HepG2 (cell line): ENCODE measurements around the gene FKBP5. TPM values are rescaled to one million over a fixed set of nuclear protein-coding genes. Genes with fewer than 3 reads are reported as not detected.
A peak's percentile ranks its signal among the peaks of the same experiment; 100 is the strongest.

Experiments used
- ATAC-seq: fragments of 200-7000 bp; cut with Tn5 transposase; 3 replicates; pipeline ENCODE4 v1.9.1; 2020; ENCODE audit warnings: mild to moderate bottlenecking, moderate library complexity
- BruUV-seq: library from RNA; stranded (reverse); fragments of 400-500 nt; replicated peaks from 2 replicates; lab custom pipeline; 2021; lab: Mats Ljungman, UMichigan
- CTCF ChIA-PET: fragments of 300-600 bp; formaldehyde crosslinking; extraction: SDS; loops from one replicate; lab custom pipeline; 2021; ENCODE audit warnings: low total read pairs, inconsistent platforms, low intra/inter-chr PET ratio; lab: Yijun Ruan, JAX
- POLR2A ChIA-PET: fragments of 350-600 bp; sonication (Branson Sonifier 250); formaldehyde crosslinking; loops from one replicate; lab custom pipeline; 2020; ENCODE audit warnings: antibody characterized with exemption, inconsistent platforms; lab: Yijun Ruan, JAX
- DNase-seq: peaks from one replicate; pipeline ENCODE4 v3.0.0-alpha.2; 2015; ENCODE audit warnings: low spot score
- FAIRE-seq: peaks from 3 replicates; lab custom pipeline; 2011; peaks lifted over from hg19 to GRCh38; lab: Jason Lieb, UNC
- H2AFZ ChIP-seq: one replicate; pipeline ENCODE4 v1.6.1; 2011; ENCODE audit warnings: low read length, inconsistent platforms
- H3K27ac ChIP-seq: fragments of 300-600 bp; 3 replicates; pipeline ENCODE4 v1.8.0; 2011; ENCODE audit warnings: mixed run types, mild to moderate bottlenecking, mixed read lengths, low read length, inconsistent platforms; ENCODE audit not compliant: insufficient read depth; ENCODE audit errors: extremely low read length
- H3K27me3 ChIP-seq, 2 experiments: fragments of 200-600 bp in 1 of 2; 2 replicates in 1 of 2; 3 replicates in 1 of 2; pipeline versions ENCODE4 v1.6.0 to v1.8.0; 2011; ENCODE audit warnings: low read length in 2 of 2, mild to moderate bottlenecking in 2 of 2, moderate library complexity in 2 of 2, inconsistent platforms in 1 of 2; ENCODE audit not compliant: insufficient read depth in 2 of 2, control insufficient read depth in 1 of 2
- H3K36me3 ChIP-seq, 2 experiments: fragments of 200-600 bp in 1 of 2; replicated peaks in 1 of 2; 2 replicates in 1 of 2; 3 replicates in 1 of 2; pipeline versions ENCODE4 v1.5.1 to v1.8.0; 2011; ENCODE audit warnings: low read length in 2 of 2, inconsistent platforms in 1 of 2; ENCODE audit not compliant: insufficient read depth in 2 of 2, control insufficient read depth in 1 of 2
- H3K4me1 ChIP-seq: 2 replicates; pipeline ENCODE4 v1.5.1; 2012; ENCODE audit warnings: low read length, inconsistent platforms; ENCODE audit not compliant: insufficient read depth
- H3K4me2 ChIP-seq: 2 replicates; pipeline ENCODE4 v1.6.0; 2011; ENCODE audit warnings: low read depth, low read length, inconsistent platforms
- H3K4me3 ChIP-seq, 3 experiments: fragments of 200-600 bp in 1 of 3; sonication (generic), shearing (Covaris generic) in 1 of 3; replicated peaks in 1 of 3; 2 replicates each; pipeline ENCODE4 v1.5.1; 2011 to 2016; ENCODE audit warnings: low read length in 3 of 3, inconsistent platforms in 2 of 3, low read depth in 2 of 3, mild to moderate bottlenecking in 2 of 3, control low read depth in 1 of 3, mixed read lengths in 1 of 3; ENCODE audit not compliant: insufficient read depth in 1 of 3
- H3K79me2 ChIP-seq: one replicate; pipeline ENCODE4 v1.6.1; 2011; ENCODE audit warnings: low read length, inconsistent platforms; ENCODE audit not compliant: insufficient read depth
- H3K9ac ChIP-seq: 2 replicates; pipeline ENCODE4 v1.6.0; 2011; ENCODE audit warnings: mild to moderate bottlenecking, low read depth, low read length, inconsistent platforms; ENCODE audit not compliant: insufficient read depth
- H3K9me3 ChIP-seq: 2 replicates; pipeline ENCODE4 v1.5.1; 2012; ENCODE audit warnings: mild to moderate bottlenecking, low read length
- H4K20me1 ChIP-seq: 2 replicates; pipeline ENCODE4 v1.6.0; 2011; ENCODE audit warnings: inconsistent platforms, mild to moderate bottlenecking, low read length, moderate library complexity; ENCODE audit not compliant: insufficient read depth
- ATM ChIP-seq: fragments of 450-650 bp; IDR thresholded peaks from 2 replicates; pipeline ENCODE4 v1.7.1; 2017; ENCODE audit warnings: mild to moderate bottlenecking, borderline replicate concordance
- FOXA1 ChIP-seq, 2 experiments: fragments of 450-650 bp in 1 of 2; sonication (generic) in 1 of 2; formaldehyde crosslinking in 1 of 2; IDR thresholded peaks; 2 replicates each; pipeline versions ENCODE4 v1.4.0 to v1.6.1; 2016 to 2020; ENCODE audit warnings: missing genetic modification reagents in 1 of 2
- GLI4 ChIP-seq: sonication (generic); formaldehyde crosslinking; IDR thresholded peaks from 2 replicates; pipeline ENCODE4 v1.5.1; 2020; ENCODE audit warnings: missing genetic modification reagents, mild to moderate bottlenecking, moderate library complexity, borderline replicate concordance
- GMEB1 ChIP-seq: sonication (generic); formaldehyde crosslinking; IDR thresholded peaks from 2 replicates; pipeline ENCODE4 v1.5.1; 2020; ENCODE audit warnings: missing genetic modification reagents, mild to moderate bottlenecking, borderline replicate concordance
- GPN1 ChIP-seq: sonication (generic); formaldehyde crosslinking; IDR thresholded peaks from 2 replicates; pipeline ENCODE4 v1.5.1; 2020; ENCODE audit warnings: missing genetic modification reagents, borderline replicate concordance
- GTF3A ChIP-seq: sonication (generic); formaldehyde crosslinking; conservative IDR thresholded peaks from 2 replicates; pipeline ENCODE4 v1.4.0; 2020; ENCODE audit warnings: mild to moderate bottlenecking, missing genetic modification reagents
- HNF1B ChIP-seq: sonication (generic); formaldehyde crosslinking; IDR thresholded peaks from 2 replicates; pipeline ENCODE4 v1.5.1; 2020; ENCODE audit warnings: mild to moderate bottlenecking, moderate library complexity, missing genetic modification reagents
- MEIS1 ChIP-seq: sonication (generic); formaldehyde crosslinking; IDR thresholded peaks from 2 replicates; pipeline ENCODE4 v1.9.0; 2021; ENCODE audit warnings: mild to moderate bottlenecking, missing genetic modification reagents, moderate library complexity, borderline replicate concordance
- XBP1 ChIP-seq: sonication (generic); formaldehyde crosslinking; IDR thresholded peaks from 2 replicates; pipeline ENCODE4 v1.5.0; 2020; ENCODE audit warnings: missing genetic modification reagents
- ZNF160 ChIP-seq: sonication (generic); formaldehyde crosslinking; IDR thresholded peaks from 2 replicates; pipeline ENCODE4 v1.8.0; 2022; ENCODE audit warnings: mild to moderate bottlenecking, inconsistent platforms, missing genetic modification reagents
- ZNF230 ChIP-seq: sonication (generic); formaldehyde crosslinking; IDR thresholded peaks from 2 replicates; pipeline ENCODE4 v1.4.0; 2020; ENCODE audit warnings: mild to moderate bottlenecking, missing genetic modification reagents
- ZNF557 ChIP-seq: sonication (generic); formaldehyde crosslinking; IDR thresholded peaks from 2 replicates; pipeline ENCODE4 v1.4.0; 2020; ENCODE audit warnings: missing genetic modification reagents
- ZNF574 ChIP-seq: sonication (generic); formaldehyde crosslinking; IDR thresholded peaks from 2 replicates; pipeline ENCODE4 v1.4.0; 2020; ENCODE audit warnings: missing genetic modification reagents
- WGBS: methylation state at CpG from one replicate; pipeline ENCODE4 v1.1.6; 2017; ENCODE audit warnings: low lambda C conversion rate; 5-methylcytosine and 5-hydroxymethylcytosine counted together
- in situ Hi-C: cut with HindIII; loops from 2 replicates; pipeline ENCODE4 v1.10.0; 2017; ENCODE audit warnings: low pct_unique_long_range_greater_than_20kb; ENCODE audit not compliant: extremely low pct_ligation_motif_present
- intact Hi-C: fragments of 100-400 bp; cut with micrococcal nuclease; formaldehyde crosslinking; loops from one replicate; pipeline ENCODE4 v1.10.0; 2022; ENCODE audit not compliant: unreplicated experiment
- polyA plus RNA-seq, 8 experiments: library from polyadenylated mRNA; depleted of rRNA in 3 of 8; stranded (reverse) in 7 of 8; unstranded in 1 of 8; fragments of >200 nt; fragmentation: Illumina TruSeq in 4 of 8; extraction: Trizol in 4 of 8; gene quantifications; 2 replicates each; pipeline versions ENCODE4 v1.2.1 to v1.2.3, GENCODE V29; 2011 to 2016; ENCODE audit warnings: low read depth in 4 of 8, missing spikeins in 1 of 8, mixed read lengths in 1 of 8; ENCODE audit not compliant: insufficient read depth in 1 of 8
- total RNA-seq, 5 experiments: library from RNA; depleted of rRNA; stranded (reverse); fragments of >200 nt; fragmentation: Illumina TruSeq; extraction: Trizol; gene quantifications; 2 replicates each; pipeline ENCODE4 v1.2.3, GENCODE V29; 2016; ENCODE audit warnings: low read depth in 1 of 5

Gene FKBP5
- total and polyA plus RNA-seq, 2 of the 13 experiments (the other 11 are each of a cell fraction or from before 2014, with no cell fraction given) = 8.0 to 17.4 TPM

GRCh38 chr6:35550437-35550836 lies 138.3 kb downstream of the FKBP5 start:
- no TSS peak for BruUV-seq
- in situ Hi-C loops = no loop called here
- H3K4me2 ChIP-seq = no peak overlapping the region
- no peak for DNase-seq
- H3K36me3 ChIP-seq = no peaks in the 10 kb centered on the region
- 0% methylated on average over 1 of the region's 1 CpG for WGBS
- CTCF ChIA-PET = no interaction called here
- POLR2A ChIA-PET = no interaction called here
- TF ChIP-seq ZNF160 = peak; percentile 99
- TF ChIP-seq GLI4 = no peak
- TF ChIP-seq, all 625 proteins: peak for 1
- peaks cover 0 to 11% of the 10 kb centered on the region in 2 experiments for H3K27me3 ChIP-seq
- peaks cover 11% of the 10 kb centered on the region; the same call in 1 of the 2 replicates for H3K9me3 ChIP-seq
- H3K27ac ChIP-seq = no peak overlapping the region
- H4K20me1 ChIP-seq = no peaks in the 10 kb centered on the region
- no peak overlapping the region for H3K9ac ChIP-seq
- peaks cover 7% of the 10 kb centered on the region; the same call in 1 of the 2 replicates for H3K4me1 ChIP-seq
- intact Hi-C loops = no loop called here
- no peak overlapping the region for H2AFZ ChIP-seq
- FAIRE-seq = no peak
- ATAC-seq = no peak
- no peak overlapping the region for H3K4me3 ChIP-seq
- H3K79me2 ChIP-seq = no peaks in the 10 kb centered on the region

- Histone ChIP-seq H3K79me2 (no peaks in the 10 kb centered on the region), H3K27ac (no peak overlapping the region), H3K4me1 (peaks cover 7% of the 10 kb centered on the region; the same call in 1 of the 2 replicates), H3K4me3 (no peak overlapping the region), H3K27me3 (peaks cover 0 to 18% of the 10 kb centered on the region in 2 experiments), H3K4me2 (no peak overlapping the region), H2AFZ (no peak overlapping the region), H3K9ac (no peak overlapping the region), H4K20me1 (no peaks in the 10 kb centered on the region), H3K36me3 (no peaks in the 10 kb centered on the region), H3K9me3 (peaks cover 11% of the 10 kb centered on the region; the same call in 1 of the 2 replicates)
- CTCF ChIA-PET = no interaction called here
- DNase-seq (no peak), FAIRE-seq (peak; percentile 12), ATAC-seq (no peak)
- no TSS peak for BruUV-seq
- 6% methylated on average over 6 of the region's 6 CpGs for WGBS
- POLR2A ChIA-PET = no interaction called here
- in situ Hi-C loops = no loop called here
- intact Hi-C loops = no loop called here
- TF ChIP-seq ATM (no peak), GMEB1 (CRISPR knock-in tag) (no peak), GPN1 (no peak), MEIS1 (no peak), FOXA1 (IDR thresholded peaks at IDR 0.05) (no peak), FOXA1 (CRISPR knock-in tag; IDR thresholded peaks at IDR 0.05) (no peak), XBP1 (CRISPR knock-in tag) (no peak), ZNF557 (CRISPR knock-in tag) (no peak), ZNF230 (CRISPR knock-in tag) (no peak), ZNF574 (CRISPR knock-in tag) (no peak), HNF1B (no peak), GTF3A (CRISPR knock-in tag) (no peak)
These were observed 141.0 kb downstream of the FKBP5 start for GRCh38 chr6:35547676-35548075.
